Lower leg skin (tissue), 4 donors: Measurements from ENCODE around the gene CD300LG. TPM values are rescaled to one million over a fixed set of nuclear protein-coding genes. Genes with fewer than 3 reads are reported as not detected.

Source experiments
- DNase-seq, 2 donors: peaks; one replicate each; pipeline ENCODE4 v3.0.0-alpha.2; 2019; ENCODE audit warnings: low spot score in 2 of 2
- H3K4me3 ChIP-seq: fragments of 200-600 bp; sonication (generic); 2 replicates; pipeline ENCODE4 v1.5.1; 2017; ENCODE audit warnings: mild to moderate bottlenecking, low read depth; ENCODE audit not compliant: poor library complexity, severe bottlenecking
- POLR2A ChIP-seq, 2 donors: fragments of 450-650 bp; IDR thresholded peaks; one replicate each; pipeline ENCODE4 v1.6.1; 2016 to 2017; ENCODE audit warnings: antibody characterized with exemption in 2 of 2, mild to moderate bottlenecking in 1 of 2, moderate library complexity in 1 of 2
- WGBS, 2 donors: methylation state at CpG; one replicate each; pipeline ENCODE4 v1.1.5; 2018; 5-methylcytosine and 5-hydroxymethylcytosine counted together
- intact Hi-C: fragments of 100-400 bp; cut with DNase I; formaldehyde crosslinking; loops from one replicate; pipeline ENCODE4 v1.15.0; 2023; ENCODE audit warnings: low total_unique reads
- total RNA-seq, 4 donors: library from RNA; depleted of rRNA; stranded (reverse); fragments of >200 nt; gene quantifications; one replicate each; pipeline ENCODE4 v1.1.0, GENCODE V29; 2016
- TF ChIP-seq, protein P1 (sequence below), 3 donors: fragments of 450-650 bp; IDR thresholded peaks; one replicate each; pipeline ENCODE4 v1.5.1; 2016; ENCODE audit warnings: antibody characterized with exemption in 3 of 3, mild to moderate bottlenecking in 3 of 3, moderate library complexity in 2 of 3

CD300LG gene
- total RNA-seq, 4 donors from 2014 or later, result 6.2 to 9.7 (median 9.0) TPM

DNA sequence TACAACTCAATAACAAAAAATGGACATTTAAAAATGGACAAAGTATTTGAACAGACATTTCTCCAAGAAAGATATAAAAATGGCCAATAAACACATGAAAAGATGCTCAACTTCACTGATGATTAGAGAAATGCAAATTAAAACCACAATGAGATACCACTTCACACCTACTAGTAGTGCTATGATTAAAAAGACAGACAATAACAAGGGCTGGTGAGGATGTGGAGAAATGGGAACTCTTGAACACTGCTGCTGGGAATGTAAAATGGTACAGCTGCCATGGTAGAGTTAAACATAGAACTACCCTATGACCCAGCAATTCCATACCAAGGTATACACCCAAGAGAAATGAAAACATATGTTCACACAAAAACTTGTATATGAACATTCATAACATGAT, 41.9 kb upstream of the CD300LG start:
- H3K4me3 ChIP-seq, result no peak overlapping the region
- intact Hi-C loops, result no loop called here
- no peak for TF ChIP-seq POLR2A (IDR thresholded peaks at IDR 0.05)
- TF ChIP-seq, protein P1, sequence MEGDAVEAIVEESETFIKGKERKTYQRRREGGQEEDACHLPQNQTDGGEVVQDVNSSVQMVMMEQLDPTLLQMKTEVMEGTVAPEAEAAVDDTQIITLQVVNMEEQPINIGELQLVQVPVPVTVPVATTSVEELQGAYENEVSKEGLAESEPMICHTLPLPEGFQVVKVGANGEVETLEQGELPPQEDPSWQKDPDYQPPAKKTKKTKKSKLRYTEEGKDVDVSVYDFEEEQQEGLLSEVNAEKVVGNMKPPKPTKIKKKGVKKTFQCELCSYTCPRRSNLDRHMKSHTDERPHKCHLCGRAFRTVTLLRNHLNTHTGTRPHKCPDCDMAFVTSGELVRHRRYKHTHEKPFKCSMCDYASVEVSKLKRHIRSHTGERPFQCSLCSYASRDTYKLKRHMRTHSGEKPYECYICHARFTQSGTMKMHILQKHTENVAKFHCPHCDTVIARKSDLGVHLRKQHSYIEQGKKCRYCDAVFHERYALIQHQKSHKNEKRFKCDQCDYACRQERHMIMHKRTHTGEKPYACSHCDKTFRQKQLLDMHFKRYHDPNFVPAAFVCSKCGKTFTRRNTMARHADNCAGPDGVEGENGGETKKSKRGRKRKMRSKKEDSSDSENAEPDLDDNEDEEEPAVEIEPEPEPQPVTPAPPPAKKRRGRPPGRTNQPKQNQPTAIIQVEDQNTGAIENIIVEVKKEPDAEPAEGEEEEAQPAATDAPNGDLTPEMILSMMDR (IDR thresholded peaks at IDR 0.05), result no peak
- DNase-seq, result no peak

GRCh38 chr17:43808076-43808475, 38.9 kb upstream of the CD300LG start:
- TF ChIP-seq POLR2A (IDR thresholded peaks at IDR 0.05), result no peak
- TF ChIP-seq, protein P1 (IDR thresholded peaks at IDR 0.05), result no peak
- H3K4me3 ChIP-seq, result no peak overlapping the region
- intact Hi-C loops, result no loop called here
- peak in 1 of 2 donors; percentile 39 for DNase-seq
- 95% methylated on average over 4 of the region's 4 CpGs for WGBS, 2 donors

- WGBS, 2 donors, result 96 to 100% methylated on average over 5 of the region's 5 CpGs
- peak in 1 of 2 donors; percentile 23 for DNase-seq
- no peak overlapping the region for H3K4me3 ChIP-seq
- TF ChIP-seq, protein P1 (IDR thresholded peaks at IDR 0.05), result no peak
- no peak for TF ChIP-seq POLR2A (IDR thresholded peaks at IDR 0.05)
- intact Hi-C loops, result no loop called here
Measured at GRCh38 chr17:43809121-43809520, 37.9 kb upstream of the CD300LG start.

DNA sequence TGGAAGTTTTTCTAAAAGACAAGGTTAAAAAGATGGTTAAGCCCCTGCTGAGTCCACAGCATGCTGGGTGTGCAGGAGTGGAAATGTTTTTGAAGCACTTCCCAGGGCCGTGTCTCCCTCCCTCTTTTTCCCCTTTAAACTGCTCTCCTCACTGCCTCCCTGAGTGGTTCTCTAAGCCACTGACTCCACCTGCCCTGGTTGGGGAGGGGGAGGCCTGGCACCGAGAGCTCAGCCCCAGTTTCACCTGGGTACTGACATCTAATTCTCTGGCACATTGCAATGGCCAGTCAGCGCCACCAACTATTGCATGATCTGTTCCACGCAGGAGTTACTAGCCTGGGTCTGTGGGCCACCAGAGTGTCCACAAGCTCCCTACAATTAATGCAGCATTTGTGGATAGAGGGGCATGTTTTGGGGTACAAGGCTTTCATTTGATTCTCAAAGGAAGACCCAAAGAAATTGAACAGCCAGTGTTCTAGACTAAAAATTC, 36.7 kb upstream of the CD300LG start:
- peak in 1 of 2 donors; percentile 28 for DNase-seq
- intact Hi-C loops, result no loop called here
- TF ChIP-seq POLR2A (IDR thresholded peaks at IDR 0.05), result no peak
- TF ChIP-seq, protein P1 (IDR thresholded peaks at IDR 0.05), result no peak
- 89 to 90% methylated on average over 4 of the region's 4 CpGs for WGBS, 2 donors
- H3K4me3 ChIP-seq, result no peak overlapping the region

- no peak for TF ChIP-seq POLR2A (IDR thresholded peaks at IDR 0.05)
- TF ChIP-seq, protein P1 (IDR thresholded peaks at IDR 0.05), result no peak
- intact Hi-C loops, result no loop called here
- 92% methylated on average over 5 of the region's 5 CpGs for WGBS, 2 donors
- no peak overlapping the region for H3K4me3 ChIP-seq
- DNase-seq, result peak in 1 of 2 donors; percentile 31
Measured at GRCh38 chr17:43810823-43811222, 36.2 kb upstream of the CD300LG start.
